Midbrain (tissue), 1 donor: Measurements from ENCODE around the gene GPBP1.
"Not testable (repeated sequence)": the region's sequence is repeated elsewhere in the genome, so short reads cannot be mapped to it uniquely, and the experiment has no call there.

Experiments used
- DNase-seq: peaks from one replicate; lab custom pipeline; 2025; lab: John Stamatoyannopoulos, UW

The GPBP1 gene

GRCh38 chr5:57176350-57176857 is 2.5 kb downstream of the GPBP1 start:
- peak; percentile 45 for DNase-seq

GRCh38 chr5:57177479-57178156 is 3.8 kb downstream of the GPBP1 start:
- no peak for DNase-seq

GRCh38 chr5:57178238-57178637 is 4.4 kb downstream of the GPBP1 start:
- DNase-seq: not testable (repeated sequence)

- DNase-seq: no peak
Observed at GRCh38 chr5:57179262-57180200, 5.7 kb downstream of the GPBP1 start.

- no peak for DNase-seq
Observed at GRCh38 chr5:57181154-57181553, 7.3 kb downstream of the GPBP1 start.

- no peak for DNase-seq
Observed at GRCh38 chr5:57184322-57184721, 10.5 kb downstream of the GPBP1 start.

- no peak for DNase-seq
Observed at GRCh38 chr5:57185313-57185712, 11.5 kb downstream of the GPBP1 start.

GRCh38 chr5:57186194-57186593 is 12.3 kb downstream of the GPBP1 start:
- no peak for DNase-seq

- not testable (repeated sequence) for DNase-seq
Observed at GRCh38 chr5:57187977-57188376, 14.1 kb downstream of the GPBP1 start.

GRCh38 chr5:57189515-57189914 is 15.7 kb downstream of the GPBP1 start:
- no peak for DNase-seq

GRCh38 chr5:57190593-57190992 is 16.7 kb downstream of the GPBP1 start:
- DNase-seq: no peak

GRCh38 chr5:57191163-57191562 is 17.3 kb downstream of the GPBP1 start:
- DNase-seq: no peak

- DNase-seq: no peak
Observed at GRCh38 chr5:57191986-57192385, 18.1 kb downstream of the GPBP1 start.

- DNase-seq: not testable (repeated sequence)
Observed at GRCh38 chr5:57192832-57193231, 19.0 kb downstream of the GPBP1 start.

- DNase-seq: no peak
Observed at GRCh38 chr5:57193757-57194413, 20.0 kb downstream of the GPBP1 start.

GRCh38 chr5:57194653-57195052 is 20.8 kb downstream of the GPBP1 start:
- no peak for DNase-seq

GRCh38 chr5:57195060-57195459 is 21.2 kb downstream of the GPBP1 start:
- DNase-seq: no peak

- no peak for DNase-seq
Observed at GRCh38 chr5:57199866-57200265, 26.0 kb downstream of the GPBP1 start.

GRCh38 chr5:57202811-57203210 is 29.0 kb downstream of the GPBP1 start:
- DNase-seq: no peak

GRCh38 chr5:57207007-57207653 is 33.3 kb downstream of the GPBP1 start:
- DNase-seq: no peak

- no peak for DNase-seq
Observed at GRCh38 chr5:57207681-57208080, 33.8 kb downstream of the GPBP1 start.
